ENCODE data around the gene PCDHAC1.
A peak's percentile ranks its signal among the peaks of the same experiment; 100 is the strongest.

GRCh38 chr5:140966293-140967225 is 40.5 kb downstream of the PCDHAC1 start, which contains the start of gene PCDHAC2:
- TF ChIP-seq POLR2AphosphoS5 (IDR thresholded peaks at IDR 0.05; ENCODE audit: borderline replicate concordance, low read depth, low read length): peak; percentile 52; the same call in 1 of the 2 replicates
- TF ChIP-seq EZH2 (IDR thresholded peaks at IDR 0.05): no peak
- TF ChIP-seq FOXP2 (optimal IDR thresholded peaks at IDR 0.05; ENCODE audit: control extremely low read depth, extremely low read length, insufficient read depth): peak; percentile 63

All from SK-N-MC (cell line).